ENCODE results near the gene INPP4B. TPM values are rescaled to one million over a fixed set of nuclear protein-coding genes. Genes with fewer than 3 reads are reported as not detected.

INPP4B gene
- total and polyA plus RNA-seq, 9 donors, result 1.7 to 14.7 (median 10.7) TPM

DNA sequence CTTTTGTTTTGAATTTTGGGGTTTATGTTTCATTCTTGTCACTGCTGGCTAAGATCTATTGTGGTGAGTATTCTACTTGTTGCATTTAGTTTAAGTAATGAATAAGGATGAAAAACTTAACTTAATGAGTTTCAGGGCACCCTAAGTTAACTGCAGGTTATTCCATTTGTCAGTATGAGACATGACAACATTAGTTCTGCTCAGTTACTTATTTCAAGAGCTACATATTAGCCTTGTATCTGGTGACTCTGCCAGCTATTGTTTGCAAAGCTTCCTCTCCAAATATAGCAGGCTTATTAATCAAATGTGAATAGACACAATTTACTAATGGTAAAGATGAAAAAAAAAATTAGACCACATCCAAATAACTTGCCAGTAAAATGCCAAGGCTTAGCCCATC is 642.6 kb downstream of the INPP4B start:
- DNase-seq, result no peak
- intact Hi-C loops (cut with DNase I), result no loop called here
- TF ChIP-seq, protein P1, sequence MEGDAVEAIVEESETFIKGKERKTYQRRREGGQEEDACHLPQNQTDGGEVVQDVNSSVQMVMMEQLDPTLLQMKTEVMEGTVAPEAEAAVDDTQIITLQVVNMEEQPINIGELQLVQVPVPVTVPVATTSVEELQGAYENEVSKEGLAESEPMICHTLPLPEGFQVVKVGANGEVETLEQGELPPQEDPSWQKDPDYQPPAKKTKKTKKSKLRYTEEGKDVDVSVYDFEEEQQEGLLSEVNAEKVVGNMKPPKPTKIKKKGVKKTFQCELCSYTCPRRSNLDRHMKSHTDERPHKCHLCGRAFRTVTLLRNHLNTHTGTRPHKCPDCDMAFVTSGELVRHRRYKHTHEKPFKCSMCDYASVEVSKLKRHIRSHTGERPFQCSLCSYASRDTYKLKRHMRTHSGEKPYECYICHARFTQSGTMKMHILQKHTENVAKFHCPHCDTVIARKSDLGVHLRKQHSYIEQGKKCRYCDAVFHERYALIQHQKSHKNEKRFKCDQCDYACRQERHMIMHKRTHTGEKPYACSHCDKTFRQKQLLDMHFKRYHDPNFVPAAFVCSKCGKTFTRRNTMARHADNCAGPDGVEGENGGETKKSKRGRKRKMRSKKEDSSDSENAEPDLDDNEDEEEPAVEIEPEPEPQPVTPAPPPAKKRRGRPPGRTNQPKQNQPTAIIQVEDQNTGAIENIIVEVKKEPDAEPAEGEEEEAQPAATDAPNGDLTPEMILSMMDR (IDR thresholded peaks at IDR 0.05), result no peak
- TF ChIP-seq POLR2A (IDR thresholded peaks at IDR 0.05) (no peak), EP300 (IDR thresholded peaks at IDR 0.05) (no peak)

DNA sequence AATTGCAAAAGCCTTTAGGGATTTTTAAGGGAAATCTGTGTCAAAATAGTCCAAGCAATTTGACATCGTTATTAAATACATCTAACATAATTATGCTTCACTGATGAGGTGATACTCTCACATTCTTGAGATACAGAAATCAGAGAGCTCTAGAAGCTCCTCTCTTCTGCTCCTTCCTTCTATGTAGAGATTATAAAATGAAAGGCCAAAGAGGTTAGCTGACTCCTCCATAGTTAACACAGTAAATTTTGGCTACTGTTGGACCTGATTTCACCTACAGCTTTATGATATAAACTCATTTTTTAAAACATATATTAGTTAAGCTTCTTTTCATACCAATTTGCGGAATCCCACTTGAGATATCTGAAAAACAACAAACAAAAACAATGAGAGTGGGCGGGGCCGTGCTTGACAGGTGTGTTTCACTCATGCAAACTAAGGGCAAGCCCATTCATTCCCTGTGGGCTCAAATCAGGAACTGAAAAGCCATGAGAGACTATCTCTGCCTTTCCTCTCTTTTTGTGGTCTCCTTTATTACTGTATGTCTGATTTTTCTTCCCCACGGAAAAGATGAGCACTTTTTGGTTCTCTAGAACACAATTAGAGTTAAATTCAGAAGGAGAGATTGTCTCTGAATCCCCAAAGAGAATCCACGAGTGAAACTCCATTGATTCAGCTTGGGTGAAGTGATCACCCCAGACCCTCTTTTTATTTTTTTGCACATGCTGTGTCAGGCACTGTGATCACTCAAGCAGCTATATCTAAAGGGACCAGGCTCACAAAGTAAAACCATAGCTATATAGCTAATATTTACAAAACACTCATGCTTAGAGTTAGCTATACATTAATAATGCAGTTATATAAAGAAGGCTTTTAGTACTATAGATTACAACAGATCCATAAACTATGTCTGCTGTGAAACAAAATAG is 643.4 kb downstream of the INPP4B start:
- Histone ChIP-seq H3K4me1 (ENCODE audit: insufficient read depth) (no peaks in the 10 kb centered on the region), H3K4me3 (no peak overlapping the region), H3K36me3 (no peaks in the 10 kb centered on the region), H3K27me3 (no peaks in the 10 kb centered on the region), H3K9me3 (no peaks in the 10 kb centered on the region), H3K27ac (no peak overlapping the region)
- no peak for DNase-seq
- WGBS, 3 donors, result 78 to 87% (median 83%) methylated on average over 6 of the region's 6 CpGs
- intact Hi-C loops (cut with DNase I), result no loop called here
- TF ChIP-seq, protein P1 (IDR thresholded peaks at IDR 0.05), result no peak
- TF ChIP-seq POLR2A (IDR thresholded peaks at IDR 0.05), result no peak
- no peak for TF ChIP-seq EP300 (IDR thresholded peaks at IDR 0.05)

More for the DNA sequence above, 642.6 kb downstream of the INPP4B start:
- H3K4me1 ChIP-seq (ENCODE audit: insufficient read depth), result no peaks in the 10 kb centered on the region
- no peak overlapping the region for H3K4me3 ChIP-seq
- H3K9me3 ChIP-seq, result no peaks in the 10 kb centered on the region
- H3K36me3 ChIP-seq, result no peaks in the 10 kb centered on the region
- no peak overlapping the region for H3K27ac ChIP-seq
- no peaks in the 10 kb centered on the region for H3K27me3 ChIP-seq

DNA sequence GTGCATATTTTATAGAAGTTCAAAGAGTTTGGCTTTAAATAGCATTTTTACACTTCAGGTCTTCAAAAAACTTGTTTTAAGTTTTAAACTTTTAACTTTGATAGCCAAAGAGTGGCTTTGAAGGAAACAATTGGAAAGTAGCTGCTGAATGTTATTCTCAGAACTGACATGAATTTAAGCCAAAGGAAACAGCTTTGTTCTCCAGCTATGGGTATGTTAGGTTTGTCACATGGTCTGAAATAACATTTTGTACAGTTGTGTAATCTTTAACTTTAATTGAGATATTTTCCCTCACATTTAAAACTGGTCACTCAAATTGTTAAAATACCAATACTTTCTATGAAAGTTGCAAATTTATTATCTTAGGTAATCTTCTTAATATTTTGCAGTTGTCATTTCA is 645.1 kb downstream of the INPP4B start:
- H3K27ac ChIP-seq, result no peak overlapping the region
- no peaks in the 10 kb centered on the region for H3K9me3 ChIP-seq
- H3K36me3 ChIP-seq, result no peaks in the 10 kb centered on the region
- no peaks in the 10 kb centered on the region for H3K4me1 ChIP-seq (ENCODE audit: insufficient read depth)
- no peak for DNase-seq
- no peaks in the 10 kb centered on the region for H3K27me3 ChIP-seq
- TF ChIP-seq, protein P1 (IDR thresholded peaks at IDR 0.05), result no peak
- TF ChIP-seq EP300 (IDR thresholded peaks at IDR 0.05) (no peak), POLR2A (IDR thresholded peaks at IDR 0.05) (no peak)
- intact Hi-C loops (cut with DNase I), result no loop called here
- H3K4me3 ChIP-seq, result no peak overlapping the region

DNA sequence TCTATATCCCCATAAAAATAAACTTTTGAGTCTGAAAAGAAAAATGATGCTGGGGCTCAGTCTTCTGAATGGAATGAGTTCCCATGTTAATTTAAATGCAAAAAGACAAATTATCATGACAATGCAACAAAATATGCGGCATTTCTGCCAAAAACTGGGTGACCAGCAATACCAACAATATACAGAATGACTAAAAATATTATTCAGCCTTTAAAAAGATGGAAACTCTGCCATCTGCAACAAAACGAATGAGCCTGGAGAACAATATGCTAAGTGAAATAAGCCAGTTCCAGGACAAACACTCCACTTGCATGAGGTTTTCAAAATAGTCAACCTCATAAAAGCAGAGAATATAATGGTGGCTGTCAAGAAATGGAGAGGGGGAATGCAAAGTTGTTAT is 651.2 kb downstream of the INPP4B start:
- no peak for TF ChIP-seq POLR2A (IDR thresholded peaks at IDR 0.05)
- TF ChIP-seq, protein P1 (IDR thresholded peaks at IDR 0.05), result no peak
- DNase-seq, result no peak
- 75 to 87% (median 85%) methylated on average over 2 of the region's 2 CpGs for WGBS, 3 donors

More for the DNA sequence above, 651.2 kb downstream of the INPP4B start:
- no peak overlapping the region for H3K4me3 ChIP-seq
- no peaks in the 10 kb centered on the region for H3K27me3 ChIP-seq
- intact Hi-C loops (cut with DNase I), result no loop called here
- no peaks in the 10 kb centered on the region for H3K9me3 ChIP-seq
- no peaks in the 10 kb centered on the region for H3K36me3 ChIP-seq
- no peaks in the 10 kb centered on the region for H3K4me1 ChIP-seq (ENCODE audit: insufficient read depth)
- H3K27ac ChIP-seq, result no peak overlapping the region

Measured in ovary (tissue), 9 donors.